K562 (cell line): ENCODE data around the gene SLFN14. TPM values are rescaled to one million over a fixed set of nuclear protein-coding genes. Genes with fewer than 3 reads are reported as not detected.
"Not testable (repeated sequence)": the region's sequence is repeated elsewhere in the genome, so short reads cannot be mapped to it uniquely, and the experiment has no call there.

Experiments used
- ADNP ChIP-seq: fragments of 200-800 bp; sonication (Bioruptor generic); IDR thresholded peaks from 2 replicates; pipeline ENCODE4 v1.6.1; 2016; ENCODE audit warnings: missing genetic modification characterization, missing compliant biosample characterization
- DPF2 ChIP-seq: fragments of 450-650 bp; IDR thresholded peaks from 2 replicates; pipeline ENCODE4 v1.6.1; 2016
- EGR1 ChIP-seq: fragments of 450-650 bp; conservative IDR thresholded peaks from 2 replicates; pipeline ENCODE4 v1.6.1; 2017; ENCODE audit warnings: mild to moderate bottlenecking
- JUND ChIP-seq, 2 experiments: IDR thresholded peaks; 2 replicates in 1 of 2; 3 replicates in 1 of 2; pipeline ENCODE4 v1.6.1; 2011; ENCODE audit warnings: borderline replicate concordance in 2 of 2, low read depth in 2 of 2, low read length in 2 of 2, improper control_type of control experiment in 1 of 2, missing biosample characterization in 1 of 2, missing genetic modification characterization in 1 of 2, missing genetic modification reagents in 1 of 2
- MGA ChIP-seq: fragments of 450-650 bp; IDR thresholded peaks from 2 replicates; pipeline ENCODE4 v1.6.1; 2016; ENCODE audit warnings: mild to moderate bottlenecking, moderate library complexity
- NR2C1 ChIP-seq, 2 experiments: fragments of 450-650 bp; IDR thresholded peaks; 2 replicates each; pipeline ENCODE4 v1.6.1; 2017; ENCODE audit warnings: mild to moderate bottlenecking in 2 of 2, antibody characterized with exemption in 1 of 2, inconsistent platforms in 1 of 2, missing compliant biosample characterization in 1 of 2, missing genetic modification characterization in 1 of 2
- VEZF1 ChIP-seq: fragments of 200-800 bp; sonication (Bioruptor generic); IDR thresholded peaks from 2 replicates; pipeline ENCODE4 v1.6.1; 2017; ENCODE audit warnings: missing genetic modification characterization, missing compliant biosample characterization
- polyA plus RNA-seq, 8 experiments: library from polyadenylated mRNA; depleted of rRNA in 4 of 8; stranded (reverse) in 5 of 8; unstranded in 3 of 8; fragments of >200 nt; fragmentation: Nextera tagmentation in 2 of 8; fragmentation: Illumina TruSeq in 1 of 8; extraction: Ambion mirVana in 2 of 8; extraction: Trizol in 1 of 8; gene quantifications; 2 replicates each; pipeline versions ENCODE4 v1.2.1 to v1.2.3, GENCODE V29; 2011 to 2014; ENCODE audit warnings: inconsistent platforms in 1 of 8, missing spikeins in 1 of 8
- total RNA-seq, 7 experiments: library from RNA; depleted of rRNA in 6 of 7; stranded (reverse); fragments of >200 nt in 6 of 7; fragmentation: Illumina TruSeq in 2 of 7; extraction: Trizol in 2 of 7; gene quantifications; 2 replicates each; pipeline versions ENCODE4 v1.2.1 to v1.2.3, GENCODE V29; 2011 to 2021; ENCODE audit warnings: low replicate concordance in 1 of 7

The SLFN14 gene
- total and polyA plus RNA-seq, 9 of the 15 experiments (the other 6 are each of a cell fraction or from before 2014, with no cell fraction given): 1.3 to 4.3 (median 3.1) TPM

- peak; percentile 32; the same call in 1 of the 2 replicates for TF ChIP-seq VEZF1 (CRISPR knock-in tag)
- peak; percentile 69; the same call in 1 of the 2 replicates for TF ChIP-seq DPF2
- peak; percentile 65 for TF ChIP-seq MGA
- TF ChIP-seq EGR1: peak; percentile 52; the same call in 1 of the 2 replicates
- TF ChIP-seq NR2C1 (IDR thresholded peaks at IDR 0.05); JUND (tag; IDR thresholded peaks at IDR 0.05; ENCODE audit: borderline replicate concordance, low read depth, low read length): not testable (repeated sequence)
- TF ChIP-seq NR2C1 (tag; IDR thresholded peaks at IDR 0.05): 0 out of 2 replicates have a peak, but pooled peaks have one; percentile 20
- 0 out of 2 replicates have a peak, but pooled peaks have one; percentile 29 for TF ChIP-seq JUND (IDR thresholded peaks at IDR 0.05; ENCODE audit: borderline replicate concordance, low read depth, low read length)
- 0 out of 2 replicates have a peak, but pooled peaks have one; percentile 40 for TF ChIP-seq ADNP (tag)
Observed at GRCh38 chr17:35563181-35563580, 2.6 kb upstream of the SLFN14 start (continued).
